GM18873 (cell line): ENCODE data around the gene PHLDA1.
"Not testable (repeated sequence)": the region's sequence is repeated elsewhere in the genome, so short reads cannot be mapped to it uniquely, and the experiment has no call there.

Experiments
- ATAC-seq: cut with Tn5 transposase; IDR thresholded peaks from one replicate; pipeline ENCODE4 v1.9.1; 2021; ENCODE audit warnings: mild to moderate bottlenecking, moderate library complexity, moderate number of reproducible peaks; ENCODE audit not compliant: unreplicated experiment, low FRiP score

Gene PHLDA1

GRCh38 chr12:75990189-75990912, 41.2 kb downstream of the PHLDA1 start:
- no peak for ATAC-seq

- not testable (repeated sequence) for ATAC-seq
Measured at GRCh38 chr12:75987709-75988108, 43.9 kb downstream of the PHLDA1 start.

GRCh38 chr12:75986001-75986746, 45.4 kb downstream of the PHLDA1 start:
- no peak for ATAC-seq

GRCh38 chr12:75985566-75985965, 46.0 kb downstream of the PHLDA1 start:
- no peak for ATAC-seq

GRCh38 chr12:75984577-75985182, 46.9 kb downstream of the PHLDA1 start:
- no peak for ATAC-seq

- ATAC-seq, result not testable (repeated sequence)
Measured at GRCh38 chr12:75983851-75984250, 47.7 kb downstream of the PHLDA1 start.

GRCh38 chr12:75982979-75983660, 48.5 kb downstream of the PHLDA1 start:
- ATAC-seq, result no peak

GRCh38 chr12:75982169-75982564, 49.4 kb downstream of the PHLDA1 start:
- ATAC-seq, result no peak

- ATAC-seq, result peak; percentile 45
Measured at GRCh38 chr12:75981247-75982168, 50.1 kb downstream of the PHLDA1 start.

GRCh38 chr12:75979181-75979580, 52.4 kb downstream of the PHLDA1 start:
- no peak for ATAC-seq

- no peak for ATAC-seq
Measured at GRCh38 chr12:75978677-75979076, 52.9 kb downstream of the PHLDA1 start.

- peak; percentile 99 for ATAC-seq
Measured at GRCh38 chr12:75977952-75978671, 53.5 kb downstream of the PHLDA1 start.

GRCh38 chr12:75977590-75977951, 54.0 kb downstream of the PHLDA1 start:
- no peak for ATAC-seq

GRCh38 chr12:75976913-75977312, 54.7 kb downstream of the PHLDA1 start:
- ATAC-seq, result no peak

- ATAC-seq, result no peak
Measured at GRCh38 chr12:75976113-75976512, 55.5 kb downstream of the PHLDA1 start.

GRCh38 chr12:75975702-75976101, 55.9 kb downstream of the PHLDA1 start:
- ATAC-seq, result no peak
